ENCODE results near the gene TMEM200B. TPM values are rescaled to one million over a fixed set of nuclear protein-coding genes. Genes with fewer than 3 reads are reported as not detected.

TMEM200B gene
- total RNA-seq, result 1 to 10 TPM; 1.0 to 1.1 TPM

DNA sequence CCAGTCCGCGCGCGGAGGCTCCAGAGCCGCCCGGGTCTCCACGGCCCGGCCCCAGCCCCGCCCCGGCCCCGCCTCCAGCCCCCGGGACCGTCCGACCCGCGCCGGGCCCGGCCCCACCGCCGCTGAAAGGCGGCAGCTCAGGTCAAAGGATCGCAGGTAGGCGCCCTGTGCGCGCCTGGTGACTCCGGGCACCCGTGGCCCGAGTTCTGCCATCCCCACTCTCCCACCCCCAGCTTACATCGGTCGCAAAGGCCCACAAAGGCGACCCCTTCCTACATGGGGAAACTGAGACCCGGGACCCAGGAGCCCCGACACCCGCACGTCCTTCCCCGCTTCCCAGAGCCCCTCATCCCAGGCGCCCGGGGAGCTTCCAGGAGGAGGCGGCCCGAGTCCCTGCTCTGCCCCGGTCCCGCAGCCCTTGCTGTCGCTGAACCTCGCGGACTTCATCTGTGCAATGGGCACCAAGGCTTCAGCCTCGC lies at the start of gene TMEM200B:
TMEM200B (minus strand) TSS at position 17 of the 479 bp plus-strand sequence. CDS start 2,075 bp downstream, outside the sequence.
- no peak for DNase-seq
- no peak for TF ChIP-seq CTCF (IDR thresholded peaks at IDR 0.05)
- CTCF ChIA-PET, result interaction anchor here (1.2 to 1.9 kb wide), 4 partner anchors 60 to 247 kb away, joined by 3 to 11 read pairs (median 5); no protein-coding TSS in a partner anchor
- H3K4me1 Mint-ChIP-seq (ENCODE audit: low read depth), result no peaks in the 10 kb centered on the region
- no peaks in the 10 kb centered on the region for H3K9me3 Mint-ChIP-seq
- peak; percentile 14 for ATAC-seq
- intact Hi-C loops (cut with micrococcal nuclease), result loop anchor here (5.0 kb wide), 1 partner anchor 242 kb away; no protein-coding TSS in a partner anchor
- H3K36me3 Mint-ChIP-seq (ENCODE audit: low read depth), result no peaks in the 10 kb centered on the region
- peaks cover 21% of the 10 kb centered on the region for H3K27me3 Mint-ChIP-seq
- POLR2A ChIA-PET, result interaction anchor here (1.1 to 1.7 kb wide), 2 partner anchors 57 to 60 kb away, joined by 3 to 10 read pairs; partner anchors contain the start of gene SRSF4
- H3K27ac Mint-ChIP-seq, result no peak within 1 kb of the TSS
- H3K4me3 Mint-ChIP-seq, result peak within 1 kb of the TSS; percentile 73

- CTCF ChIA-PET, result no interaction called here
- no peak for DNase-seq
- H3K27ac Mint-ChIP-seq, result no peak overlapping the region
- POLR2A ChIA-PET, result interaction anchor here (0.6 to 3.7 kb wide), 2 partner anchors 9 to 19 kb away, joined by 7 to 20 read pairs; partner anchors contain the start of gene SRSF4
- no peaks in the 10 kb centered on the region for H3K27me3 Mint-ChIP-seq
- H3K36me3 Mint-ChIP-seq (ENCODE audit: low read depth), result peaks cover 50% of the 10 kb centered on the region
- H3K9me3 Mint-ChIP-seq, result peaks cover 2% of the 10 kb centered on the region
- no peak for TF ChIP-seq CTCF (IDR thresholded peaks at IDR 0.05)
- intact Hi-C loops (cut with micrococcal nuclease), result no loop called here
- peaks cover 57% of the 10 kb centered on the region for H3K4me1 Mint-ChIP-seq (ENCODE audit: low read depth)
- no peak overlapping the region for H3K4me3 Mint-ChIP-seq
- no peak for ATAC-seq
Observed at GRCh38 chr1:29172415-29172939, 48.8 kb upstream of the TMEM200B start.

- ATAC-seq, result no peak
Observed at GRCh38 chr1:29171521-29171920, 47.8 kb upstream of the TMEM200B start.

DNA sequence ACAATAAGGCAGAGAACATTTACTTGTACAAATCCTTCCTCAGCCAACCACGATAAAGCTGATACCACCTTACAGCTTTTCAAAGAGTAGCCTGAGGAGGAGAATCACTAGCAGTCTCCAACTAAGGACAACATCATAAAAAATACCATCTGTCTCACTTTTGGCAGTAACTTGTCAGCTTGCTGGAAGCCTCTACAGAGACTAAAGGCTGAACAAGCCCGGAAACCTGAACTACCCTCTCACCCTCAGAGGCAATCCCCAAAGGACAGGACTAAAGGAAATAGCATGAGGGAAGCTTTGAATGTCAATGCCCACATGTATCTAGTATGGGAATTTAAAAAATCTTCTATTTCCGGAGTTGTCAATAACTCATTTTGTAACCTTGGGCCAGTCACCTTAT lies 47.4 kb upstream of the TMEM200B start:
- CTCF ChIA-PET, result interaction anchor here (1.1 to 2.7 kb wide), 6 partner anchors 9 to 289 kb away, joined by 3 to 12 read pairs (median 4); no protein-coding TSS in a partner anchor
- POLR2A ChIA-PET, result interaction anchor here (3.7 kb wide), 1 partner anchor 10 kb away, joined by 20 read pairs; the partner anchor contains the start of gene SRSF4
- no peak for TF ChIP-seq CTCF (IDR thresholded peaks at IDR 0.05)
- Mint-ChIP-seq H3K4me3 (no peak overlapping the region), H3K27ac (peak overlapping the region; percentile 76), H3K9me3 (peaks cover 2% of the 10 kb centered on the region), H3K36me3 (ENCODE audit: low read depth) (peaks cover 43% of the 10 kb centered on the region), H3K27me3 (no peaks in the 10 kb centered on the region), H3K4me1 (ENCODE audit: low read depth) (peaks cover 56% of the 10 kb centered on the region)
- no peak for DNase-seq
- intact Hi-C loops (cut with micrococcal nuclease), result no loop called here
- no peak for ATAC-seq

More at GRCh38 chr1:29171521-29171920, 47.8 kb upstream of the TMEM200B start:
- no peak for TF ChIP-seq CTCF (IDR thresholded peaks at IDR 0.05)
- DNase-seq, result no peak
- H3K27me3 Mint-ChIP-seq, result no peaks in the 10 kb centered on the region
- H3K4me3 Mint-ChIP-seq, result no peak overlapping the region
- peaks cover 45% of the 10 kb centered on the region for H3K36me3 Mint-ChIP-seq (ENCODE audit: low read depth)
- peaks cover 56% of the 10 kb centered on the region for H3K4me1 Mint-ChIP-seq (ENCODE audit: low read depth)
- peaks cover 2% of the 10 kb centered on the region for H3K9me3 Mint-ChIP-seq
- CTCF ChIA-PET, result interaction anchor here (1.1 to 2.7 kb wide), 6 partner anchors 9 to 290 kb away, joined by 3 to 12 read pairs (median 4); no protein-coding TSS in a partner anchor
- POLR2A ChIA-PET, result interaction anchor here (3.7 kb wide), 1 partner anchor 10 kb away, joined by 20 read pairs; the partner anchor contains the start of gene SRSF4
- H3K27ac Mint-ChIP-seq, result no peak overlapping the region
- intact Hi-C loops (cut with micrococcal nuclease), result no loop called here

DNA sequence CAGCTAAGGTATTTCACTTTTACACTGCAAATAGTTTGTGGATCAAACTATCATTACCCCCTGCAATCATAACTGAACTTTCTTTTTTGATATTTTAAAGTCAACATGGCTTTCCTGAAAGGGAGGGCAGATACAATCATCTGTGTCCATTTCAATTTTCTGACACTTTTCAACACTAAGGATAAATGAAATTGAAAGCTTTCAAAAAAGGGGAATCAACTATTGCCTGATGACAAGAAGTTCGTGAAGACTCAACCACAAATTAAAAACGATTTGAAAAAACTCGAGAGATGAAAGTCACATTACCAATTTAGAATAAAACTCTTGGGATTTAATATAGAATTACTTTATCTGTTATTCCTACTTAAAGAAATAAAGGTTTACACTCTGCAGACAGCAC lies 46.3 kb upstream of the TMEM200B start:
- peaks cover 2% of the 10 kb centered on the region for H3K9me3 Mint-ChIP-seq
- CTCF ChIA-PET, result interaction anchor here (1.2 to 2.7 kb wide), 5 partner anchors 11 to 293 kb away, joined by 3 to 12 read pairs (median 4); partner anchors contain the start of gene SRSF4
- DNase-seq, result no peak
- peaks cover 60% of the 10 kb centered on the region for H3K4me1 Mint-ChIP-seq (ENCODE audit: low read depth)
- H3K27me3 Mint-ChIP-seq, result no peaks in the 10 kb centered on the region
- TF ChIP-seq CTCF (IDR thresholded peaks at IDR 0.05), result no peak
- H3K27ac Mint-ChIP-seq, result no peak overlapping the region
- ATAC-seq, result no peak
- H3K4me3 Mint-ChIP-seq, result no peak overlapping the region
- POLR2A ChIA-PET, result interaction anchor here (0.7 to 3.7 kb wide), 2 partner anchors 9 to 11 kb away, joined by 3 to 20 read pairs; partner anchors contain the start of gene SRSF4
- peaks cover 51% of the 10 kb centered on the region for H3K36me3 Mint-ChIP-seq (ENCODE audit: low read depth)
- intact Hi-C loops (cut with micrococcal nuclease), result no loop called here
